CD14-positive monocyte (primary cell): Measurements from ENCODE around the gene FAM171A1. TPM values are rescaled to one million over a fixed set of nuclear protein-coding genes. Genes with fewer than 3 reads are reported as not detected.
A peak's percentile ranks its signal among the peaks of the same experiment; 100 is the strongest.

ENCODE experiments used
- DNase-seq, 3 donors: peaks; one replicate each; pipeline ENCODE4 v3.0.0-alpha.2; 2011 to 2022
- H2AFZ ChIP-seq: 2 replicates; pipeline ENCODE4 v1.6.0; 2012; ENCODE audit warnings: mild to moderate bottlenecking, low read depth, low read length, inconsistent platforms; ENCODE audit not compliant: insufficient read depth, poor library complexity, severe bottlenecking
- H3K27ac ChIP-seq, 2 donors: 1 replicate in 1 of 2; 2 replicates in 1 of 2; pipeline ENCODE4 v1.5.1; 2012 to 2013; ENCODE audit warnings: low read length in 2 of 2, control low read depth in 1 of 2, inconsistent platforms in 1 of 2, low read depth in 1 of 2, mild to moderate bottlenecking in 1 of 2
- H3K27me3 ChIP-seq, 2 donors: one replicate each; pipeline versions ENCODE4 v1.6.0 to v1.6.1; 2011 to 2013; ENCODE audit warnings: low read length in 2 of 2; ENCODE audit not compliant: control insufficient read depth in 2 of 2, insufficient read depth in 2 of 2
- H3K36me3 ChIP-seq, 2 donors: replicated peaks in 1 of 2; 1 replicate in 1 of 2; 2 replicates in 1 of 2; pipeline versions ENCODE4 v1.5.1 to v1.6.1; 2012 to 2013; ENCODE audit warnings: low read length in 2 of 2, control low read depth in 1 of 2, inconsistent platforms in 1 of 2, mild to moderate bottlenecking in 1 of 2; ENCODE audit not compliant: insufficient read depth in 2 of 2, control insufficient read depth in 1 of 2
- H3K4me1 ChIP-seq, 2 donors: 1 replicate in 1 of 2; 2 replicates in 1 of 2; pipeline versions ENCODE4 v1.5.1 to v1.6.1; 2012 to 2013; ENCODE audit warnings: low read length in 2 of 2, control low read depth in 1 of 2, inconsistent platforms in 1 of 2, mild to moderate bottlenecking in 1 of 2, moderate library complexity in 1 of 2; ENCODE audit not compliant: insufficient read depth in 2 of 2, control insufficient read depth in 1 of 2
- H3K4me2 ChIP-seq: replicated peaks from 2 replicates; pipeline ENCODE3; 2012; ENCODE audit warnings: low read length, moderate library complexity, mild to moderate bottlenecking; ENCODE audit not compliant: poor library complexity, severe bottlenecking; ENCODE audit errors: extremely low read depth
- H3K4me3 ChIP-seq, 3 experiments: fragments of 200-600 bp in 1 of 3; sonication (generic) in 1 of 3; replicated peaks in 1 of 3; 1 replicate in 2 of 3; 2 replicates in 1 of 3; pipeline ENCODE4 v1.5.1; 2011 to 2013; ENCODE audit warnings: low read length in 3 of 3, mild to moderate bottlenecking in 3 of 3, control low read depth in 2 of 3, low read depth in 2 of 3, inconsistent platforms in 1 of 3, moderate library complexity in 1 of 3
- H3K79me2 ChIP-seq: 2 replicates; pipeline ENCODE4 v1.6.0; 2012; ENCODE audit warnings: mild to moderate bottlenecking, control low read depth, inconsistent platforms, low read length, moderate library complexity; ENCODE audit not compliant: insufficient read depth
- H3K9ac ChIP-seq: 2 replicates; pipeline ENCODE4 v1.6.0; 2017; ENCODE audit warnings: low read length, mild to moderate bottlenecking; ENCODE audit not compliant: insufficient read depth, poor library complexity, severe bottlenecking
- H3K9me3 ChIP-seq, 2 donors: replicated peaks in 1 of 2; 1 replicate in 1 of 2; 2 replicates in 1 of 2; pipeline versions ENCODE4 v1.5.1 to v1.6.1; 2012 to 2013; ENCODE audit warnings: low read length in 2 of 2, control low read depth in 1 of 2; ENCODE audit not compliant: control insufficient read depth in 1 of 2, insufficient read depth in 1 of 2
- H4K20me1 ChIP-seq: 2 replicates; pipeline ENCODE4 v1.6.0; 2012; ENCODE audit warnings: mild to moderate bottlenecking, low read length, control low read depth, moderate library complexity; ENCODE audit not compliant: insufficient read depth
- H3K27ac Mint-ChIP-seq, 7 donors: one replicate each; pipeline ENCODE4 v1.8.0; 2020; ENCODE audit warnings: mild to moderate bottlenecking in 7 of 7, mixed read lengths in 7 of 7, moderate library complexity in 6 of 7, inconsistent platforms in 2 of 7
- H3K27me3 Mint-ChIP-seq, 3 donors: one replicate each; pipeline ENCODE4 v1.8.0; 2021 to 2022; ENCODE audit warnings: low read depth in 3 of 3, mild to moderate bottlenecking in 3 of 3, mixed read lengths in 3 of 3, moderate library complexity in 3 of 3, inconsistent platforms in 1 of 3
- H3K36me3 Mint-ChIP-seq, 2 donors: one replicate each; pipeline ENCODE4 v1.8.0; 2020; ENCODE audit warnings: mixed read lengths in 2 of 2, inconsistent platforms in 1 of 2, mild to moderate bottlenecking in 1 of 2
- H3K4me1 Mint-ChIP-seq: one replicate; pipeline ENCODE4 v1.8.0; 2020; ENCODE audit warnings: mild to moderate bottlenecking, mixed read lengths
- H3K4me3 Mint-ChIP-seq, 2 donors: one replicate each; pipeline ENCODE4 v1.8.0; 2020; ENCODE audit warnings: mild to moderate bottlenecking in 2 of 2, mixed read lengths in 2 of 2, moderate library complexity in 1 of 2
- H3K9me3 Mint-ChIP-seq, 7 donors: one replicate each; pipeline ENCODE4 v1.8.0; 2020 to 2022; ENCODE audit warnings: mixed read lengths in 7 of 7, mild to moderate bottlenecking in 6 of 7, moderate library complexity in 6 of 7, inconsistent platforms in 2 of 7
- WGBS: methylation state at CpG from one replicate; pipeline ENCODE4 v1.1.5; 2013; ENCODE audit warnings: missing lambda C conversion rate; ENCODE audit not compliant: insufficient coverage; 5-methylcytosine and 5-hydroxymethylcytosine counted together
- intact Hi-C, 2 donors: fragments of 100-400 bp; cut with micrococcal nuclease; formaldehyde crosslinking; loops; one replicate each; pipeline versions ENCODE4 v1.15.0 to v1.15.1; 2023
- polyA plus RNA-seq, 3 donors: library from polyadenylated mRNA; depleted of rRNA in 1 of 3; unstranded in 2 of 3; stranded (reverse) in 1 of 3; fragments of 300-500 nt in 2 of 3; fragments of >200 nt in 1 of 3; fragmentation: Illumina TruSeq in 2 of 3; gene quantifications; 1 replicate in 2 of 3; 2 replicates in 1 of 3; pipeline ENCODE4 v1.2.3, GENCODE V29; 2012 to 2021
- TF ChIP-seq, protein P1 (sequence below): fragments of 200-600 bp; IDR thresholded peaks from one replicate; pipeline ENCODE4 v1.8.0; 2022; ENCODE audit warnings: antibody characterized with exemption, mild to moderate bottlenecking

The FAM171A1 gene
- polyA plus RNA-seq, 3 donors, result not detected

DNA sequence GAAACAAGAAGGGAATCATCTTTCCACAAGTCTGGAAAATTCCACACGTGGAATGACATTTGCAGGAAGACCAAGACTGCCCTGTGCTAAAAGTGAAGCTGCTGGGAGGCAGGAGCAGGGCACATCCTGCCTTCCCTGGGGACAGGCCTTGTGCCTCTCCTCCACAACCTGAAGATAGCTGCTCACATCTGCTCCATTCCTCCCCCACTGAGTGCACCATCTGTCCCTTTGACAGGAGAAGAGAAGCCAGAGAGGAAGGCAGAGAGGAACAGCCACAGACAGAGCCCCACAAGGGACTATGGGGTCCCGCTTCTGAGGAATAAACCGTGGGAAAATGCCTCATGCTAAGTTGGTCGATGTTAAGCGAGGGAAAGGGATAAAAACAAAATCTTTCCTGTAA lies 15.9 kb upstream of the FAM171A1 start:
- Histone ChIP-seq H3K27ac (no peak overlapping the region), H3K9me3 (no peaks in the 10 kb centered on the region), H3K27me3 (peaks cover 0 to 4% of the 10 kb centered on the region in 2 donors), H3K9ac (no peak overlapping the region), H3K4me1 (no peaks in the 10 kb centered on the region), H2AFZ (no peak overlapping the region), H4K20me1 (no peaks in the 10 kb centered on the region), H3K4me2 (no peak overlapping the region), H3K36me3 (no peaks in the 10 kb centered on the region), H3K4me3 (no peak overlapping the region), H3K79me2 (no peaks in the 10 kb centered on the region)
- no peaks in the 10 kb centered on the region for H3K36me3 Mint-ChIP-seq
- TF ChIP-seq, protein P1, sequence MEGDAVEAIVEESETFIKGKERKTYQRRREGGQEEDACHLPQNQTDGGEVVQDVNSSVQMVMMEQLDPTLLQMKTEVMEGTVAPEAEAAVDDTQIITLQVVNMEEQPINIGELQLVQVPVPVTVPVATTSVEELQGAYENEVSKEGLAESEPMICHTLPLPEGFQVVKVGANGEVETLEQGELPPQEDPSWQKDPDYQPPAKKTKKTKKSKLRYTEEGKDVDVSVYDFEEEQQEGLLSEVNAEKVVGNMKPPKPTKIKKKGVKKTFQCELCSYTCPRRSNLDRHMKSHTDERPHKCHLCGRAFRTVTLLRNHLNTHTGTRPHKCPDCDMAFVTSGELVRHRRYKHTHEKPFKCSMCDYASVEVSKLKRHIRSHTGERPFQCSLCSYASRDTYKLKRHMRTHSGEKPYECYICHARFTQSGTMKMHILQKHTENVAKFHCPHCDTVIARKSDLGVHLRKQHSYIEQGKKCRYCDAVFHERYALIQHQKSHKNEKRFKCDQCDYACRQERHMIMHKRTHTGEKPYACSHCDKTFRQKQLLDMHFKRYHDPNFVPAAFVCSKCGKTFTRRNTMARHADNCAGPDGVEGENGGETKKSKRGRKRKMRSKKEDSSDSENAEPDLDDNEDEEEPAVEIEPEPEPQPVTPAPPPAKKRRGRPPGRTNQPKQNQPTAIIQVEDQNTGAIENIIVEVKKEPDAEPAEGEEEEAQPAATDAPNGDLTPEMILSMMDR, result no peak
- WGBS, result 70% methylated on average over 1 of the region's 5 CpGs
- intact Hi-C loops, result no loop called here
- peak overlapping the region in 1 of 2 donors; percentile 25 for H3K4me3 Mint-ChIP-seq
- H3K27me3 Mint-ChIP-seq, result peaks cover 8 to 26% (median 19%) of the 10 kb centered on the region in 3 donors
- DNase-seq, result no peak
- peaks cover 0 to 11% (median 2%) of the 10 kb centered on the region in 7 donors for H3K9me3 Mint-ChIP-seq
- H3K27ac Mint-ChIP-seq, result no peak overlapping the region
- H3K4me1 Mint-ChIP-seq, result no peaks in the 10 kb centered on the region

DNA sequence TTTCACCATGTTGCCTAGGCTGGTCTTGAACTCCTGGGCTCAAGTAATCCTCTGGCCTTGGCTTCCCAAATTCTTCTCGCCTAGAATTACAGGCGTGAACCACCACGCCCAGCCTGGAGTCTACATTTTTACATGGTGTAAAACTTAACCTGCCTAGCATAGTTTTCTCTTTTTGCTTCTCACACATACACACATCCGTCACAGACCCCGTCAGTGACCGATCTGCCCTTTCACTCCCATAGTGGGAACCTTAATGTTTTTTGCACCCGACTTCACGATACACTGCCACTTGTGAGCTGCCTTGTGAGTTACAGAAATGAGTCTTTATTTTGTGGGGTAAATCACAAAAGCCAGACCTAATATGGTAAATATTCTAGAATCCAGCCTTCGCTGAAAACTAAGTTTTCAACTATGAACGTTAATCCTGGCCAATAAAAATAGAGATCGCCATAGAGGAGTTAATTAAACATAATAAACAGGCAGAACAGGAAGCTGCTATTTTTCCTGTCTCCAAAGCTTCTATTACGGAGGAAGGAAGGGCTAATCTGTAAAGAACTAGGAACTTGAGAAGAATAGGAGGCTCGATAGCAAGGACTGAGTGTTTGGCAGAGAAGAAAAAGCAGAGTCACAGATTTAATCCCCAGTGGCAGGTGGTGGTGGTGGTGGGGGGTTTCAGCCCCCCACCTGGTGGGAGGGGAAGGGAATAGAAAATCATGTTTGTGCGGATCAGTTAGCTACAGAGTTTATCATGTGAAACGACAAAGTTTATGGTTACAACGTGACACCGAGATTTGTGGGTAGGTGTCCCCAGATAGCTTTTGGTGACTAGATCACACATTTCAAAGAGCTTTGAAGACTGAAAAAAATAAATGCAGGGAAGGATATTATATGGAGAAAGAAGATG lies 14.7 kb upstream of the FAM171A1 start:
- Histone ChIP-seq H4K20me1 (no peaks in the 10 kb centered on the region), H3K9ac (no peak overlapping the region), H3K27me3 (peaks cover 0 to 4% of the 10 kb centered on the region in 2 donors), H3K4me1 (no peaks in the 10 kb centered on the region), H3K4me2 (no peak overlapping the region), H3K27ac (no peak overlapping the region), H3K4me3 (no peak overlapping the region), H2AFZ (no peak overlapping the region), H3K79me2 (no peaks in the 10 kb centered on the region), H3K9me3 (no peaks in the 10 kb centered on the region), H3K36me3 (no peaks in the 10 kb centered on the region)
- H3K4me1 Mint-ChIP-seq, result no peaks in the 10 kb centered on the region
- WGBS, result 81% methylated on average over 6 of the region's 17 CpGs
- no peak overlapping the region for H3K27ac Mint-ChIP-seq
- TF ChIP-seq, protein P1, result no peak
- peaks cover 0 to 11% (median 2%) of the 10 kb centered on the region in 7 donors for H3K9me3 Mint-ChIP-seq
- no peak for DNase-seq
- intact Hi-C loops, result no loop called here
- H3K4me3 Mint-ChIP-seq, result no peak overlapping the region
- H3K36me3 Mint-ChIP-seq, result no peaks in the 10 kb centered on the region
- peaks cover 11 to 26% (median 19%) of the 10 kb centered on the region in 3 donors for H3K27me3 Mint-ChIP-seq
